ENCODE measurements around the gene SART1. TPM values are rescaled to one million over a fixed set of nuclear protein-coding genes. Genes with fewer than 3 reads are reported as not detected.

SART1 gene
- total and polyA plus RNA-seq, 4 donors, result 13.6 to 24.3 (median 15.1) TPM

- TF ChIP-seq, protein P1, sequence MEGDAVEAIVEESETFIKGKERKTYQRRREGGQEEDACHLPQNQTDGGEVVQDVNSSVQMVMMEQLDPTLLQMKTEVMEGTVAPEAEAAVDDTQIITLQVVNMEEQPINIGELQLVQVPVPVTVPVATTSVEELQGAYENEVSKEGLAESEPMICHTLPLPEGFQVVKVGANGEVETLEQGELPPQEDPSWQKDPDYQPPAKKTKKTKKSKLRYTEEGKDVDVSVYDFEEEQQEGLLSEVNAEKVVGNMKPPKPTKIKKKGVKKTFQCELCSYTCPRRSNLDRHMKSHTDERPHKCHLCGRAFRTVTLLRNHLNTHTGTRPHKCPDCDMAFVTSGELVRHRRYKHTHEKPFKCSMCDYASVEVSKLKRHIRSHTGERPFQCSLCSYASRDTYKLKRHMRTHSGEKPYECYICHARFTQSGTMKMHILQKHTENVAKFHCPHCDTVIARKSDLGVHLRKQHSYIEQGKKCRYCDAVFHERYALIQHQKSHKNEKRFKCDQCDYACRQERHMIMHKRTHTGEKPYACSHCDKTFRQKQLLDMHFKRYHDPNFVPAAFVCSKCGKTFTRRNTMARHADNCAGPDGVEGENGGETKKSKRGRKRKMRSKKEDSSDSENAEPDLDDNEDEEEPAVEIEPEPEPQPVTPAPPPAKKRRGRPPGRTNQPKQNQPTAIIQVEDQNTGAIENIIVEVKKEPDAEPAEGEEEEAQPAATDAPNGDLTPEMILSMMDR (IDR thresholded peaks at IDR 0.05; ENCODE audit: low read depth, low read length, missing input control), result no peak
- no peak for TF ChIP-seq HNF4A (conservative IDR thresholded peaks at IDR 0.05)
- TF ChIP-seq EGR1 (IDR thresholded peaks at IDR 0.05; ENCODE audit: low read depth in 2 of 2), result no peak
- TF ChIP-seq JUND (IDR thresholded peaks at IDR 0.05), result no peak
- no peak for TF ChIP-seq GABPA (IDR thresholded peaks at IDR 0.05 in 1 of 2, conservative IDR thresholded peaks at IDR 0.05 in 1 of 2)
- no peak for TF ChIP-seq ATF3 (IDR thresholded peaks at IDR 0.05)
- TF ChIP-seq REST (IDR thresholded peaks at IDR 0.05), result no peak
- no peak for TF ChIP-seq RXRA (IDR thresholded peaks at IDR 0.05)
- peak; percentile 59 for DNase-seq (ENCODE audit: low spot score)
- peaks cover 0 to 9% (median 4%) of the 10 kb centered on the region in 4 donors for H3K36me3 ChIP-seq (ENCODE audit: control insufficient read depth in 4 of 4, insufficient read depth in 3 of 4, low read depth in 1 of 4, low read length in 3 of 4)
- peak overlapping the region in 2 of 3 donors; percentile 76 to 86 for H3K4me3 ChIP-seq (ENCODE audit: low read depth in 1 of 3, low read length in 3 of 3)
- H3K9ac ChIP-seq (ENCODE audit: low read depth in 1 of 2, low read length in 2 of 2), result peak overlapping the region in 1 of 2 donors; percentile 27
- H3K27me3 ChIP-seq (ENCODE audit: control insufficient read depth in 4 of 4, insufficient read depth in 4 of 4, low read length in 3 of 4), result no peaks in the 10 kb centered on the region
- H3K9me3 ChIP-seq (ENCODE audit: control insufficient read depth in 4 of 4, low read length in 3 of 4), result no peaks in the 10 kb centered on the region
- 78% methylated on average over 15 of the region's 15 CpGs for WGBS
- H3K4me1 ChIP-seq (ENCODE audit: control insufficient read depth in 4 of 4, insufficient read depth in 4 of 4, low read length in 3 of 4), result peaks cover 7 to 31% (median 21%) of the 10 kb centered on the region in 4 donors
- no peak overlapping the region for H3K27ac ChIP-seq (ENCODE audit: low read depth in 1 of 2, low read length in 2 of 2)
Observed at GRCh38 chr11:65920372-65920802, 41.1 kb upstream of the SART1 start.

- DNase-seq (ENCODE audit: low spot score), result no peak
- H3K9ac ChIP-seq (ENCODE audit: low read depth in 1 of 2, low read length in 2 of 2), result no peak overlapping the region
- no peak overlapping the region for H3K27ac ChIP-seq (ENCODE audit: low read depth in 1 of 2, low read length in 2 of 2)
- H3K4me1 ChIP-seq (ENCODE audit: control insufficient read depth in 4 of 4, insufficient read depth in 4 of 4, low read length in 3 of 4), result peaks cover 7 to 31% (median 21%) of the 10 kb centered on the region in 4 donors
- TF ChIP-seq JUND (IDR thresholded peaks at IDR 0.05) (no peak), EGR1 (IDR thresholded peaks at IDR 0.05; ENCODE audit: low read depth in 2 of 2) (no peak), HNF4G (IDR thresholded peaks at IDR 0.05) (no peak), HNF4A (conservative IDR thresholded peaks at IDR 0.05) (no peak), YY1 (IDR thresholded peaks at IDR 0.05) (no peak), SP1 (IDR thresholded peaks at IDR 0.05) (no peak), FOXA1 (IDR thresholded peaks at IDR 0.05) (no peak)
- H3K27me3 ChIP-seq (ENCODE audit: control insufficient read depth in 4 of 4, insufficient read depth in 4 of 4, low read length in 3 of 4), result no peaks in the 10 kb centered on the region
- H3K4me3 ChIP-seq (ENCODE audit: low read depth in 1 of 3, low read length in 3 of 3), result no peak overlapping the region
- 94% methylated on average over 12 of the region's 12 CpGs for WGBS
- no peaks in the 10 kb centered on the region for H3K9me3 ChIP-seq (ENCODE audit: control insufficient read depth in 4 of 4, low read length in 3 of 4)
- peaks cover 0 to 9% (median 4%) of the 10 kb centered on the region in 4 donors for H3K36me3 ChIP-seq (ENCODE audit: control insufficient read depth in 4 of 4, insufficient read depth in 3 of 4, low read depth in 1 of 4, low read length in 3 of 4)
Observed at GRCh38 chr11:65921033-65921555, 40.4 kb upstream of the SART1 start.
